K562 (cell line): ENCODE measurements around the gene GAB2. TPM values are rescaled to one million over a fixed set of nuclear protein-coding genes. Genes with fewer than 3 reads are reported as not detected.
A peak's percentile ranks its signal among the peaks of the same experiment; 100 is the strongest.

Source experiments
- ATAC-seq: fragments of 200-7000 bp; cut with Tn5 transposase; 3 replicates; pipeline ENCODE4 v1.9.1; 2020; ENCODE audit warnings: moderate library complexity
- BruUV-seq: library from RNA; stranded (reverse); fragments of 400-500 nt; replicated peaks from 2 replicates; lab custom pipeline; 2021; lab: Mats Ljungman, UMichigan
- CTCF ChIA-PET: fragments of 300-600 bp; formaldehyde crosslinking; extraction: SDS; loops from one replicate; lab custom pipeline; 2021; ENCODE audit warnings: low intra/inter-chr PET ratio; lab: Yijun Ruan, JAX
- POLR2A ChIA-PET: fragments of 300-600, 350-650 bp; sonication (Branson Sonifier 250); formaldehyde crosslinking; extraction: SDS; loops from one replicate; lab custom pipeline; 2021; ENCODE audit warnings: antibody characterized with exemption, inconsistent platforms; lab: Yijun Ruan, JAX
- DNase-seq, 4 experiments: peaks; one replicate each; pipeline versions ENCODE4 v3.0.0 to v3.0.0-alpha.2; 2011 to 2018; ENCODE audit warnings: low spot score in 3 of 4, mixed read lengths in 3 of 4; ENCODE audit errors: extremely low read depth in 1 of 4
- FAIRE-seq: peaks from 2 replicates; lab custom pipeline; 2011; peaks lifted over from hg19 to GRCh38; lab: Jason Lieb, UNC
- H2AFZ ChIP-seq: 2 replicates; pipeline ENCODE4 v1.6.0; 2011; ENCODE audit warnings: low read depth, low read length, control low read depth, inconsistent platforms
- H3K27ac ChIP-seq: fragments of 200-600 bp; 3 replicates; pipeline ENCODE4 v1.8.0; 2011; ENCODE audit warnings: low read depth, mild to moderate bottlenecking, control low read depth, inconsistent platforms, low read length, moderate library complexity, mixed read lengths; ENCODE audit errors: extremely low read depth
- H3K27me3 ChIP-seq, 2 experiments: fragments of 300-600 bp in 1 of 2; 2 replicates in 1 of 2; 3 replicates in 1 of 2; pipeline versions ENCODE4 v1.6.0 to v1.8.0; 2011; ENCODE audit warnings: inconsistent platforms in 2 of 2, low read length in 2 of 2, mild to moderate bottlenecking in 1 of 2, mixed read lengths in 1 of 2, moderate library complexity in 1 of 2; ENCODE audit not compliant: control insufficient read depth in 2 of 2, insufficient read depth in 2 of 2
- H3K36me3 ChIP-seq: fragments of 300-600 bp; 3 replicates; pipeline ENCODE4 v1.8.0; 2011; ENCODE audit warnings: mild to moderate bottlenecking, low read length, inconsistent platforms; ENCODE audit not compliant: control insufficient read depth, insufficient read depth
- H3K4me1 ChIP-seq, 2 experiments: fragments of 200-600 bp in 1 of 2; replicated peaks in 1 of 2; 2 replicates in 1 of 2; 3 replicates in 1 of 2; pipeline versions ENCODE4 v1.5.1 to v1.8.0; 2011; ENCODE audit warnings: inconsistent platforms in 2 of 2, low read length in 2 of 2, mild to moderate bottlenecking in 1 of 2, mixed read lengths in 1 of 2, moderate library complexity in 1 of 2; ENCODE audit not compliant: control insufficient read depth in 2 of 2, insufficient read depth in 2 of 2
- H3K4me2 ChIP-seq: 2 replicates; pipeline ENCODE4 v1.6.1; 2011; ENCODE audit warnings: low read length, control low read depth, inconsistent platforms, mixed read lengths; ENCODE audit not compliant: insufficient read depth
- H3K4me3 ChIP-seq: fragments of 200-600 bp; sonication (generic), shearing (Covaris generic); 2 replicates; pipeline ENCODE4 v1.5.1; 2016; ENCODE audit warnings: control low read depth, inconsistent platforms
- H3K79me2 ChIP-seq: fragments of 200-600 bp; 3 replicates; pipeline ENCODE4 v1.8.0; 2011; ENCODE audit warnings: low read length, inconsistent platforms; ENCODE audit not compliant: control insufficient read depth, insufficient read depth
- H3K9ac ChIP-seq, 2 experiments: 2 replicates each; pipeline versions ENCODE4 v1.6.0 to v1.6.1; 2011; ENCODE audit warnings: low read depth in 2 of 2, low read length in 2 of 2, control low read depth in 1 of 2, inconsistent platforms in 1 of 2, mild to moderate bottlenecking in 1 of 2, mixed read lengths in 1 of 2; ENCODE audit not compliant: insufficient read depth in 1 of 2
- H3K9me1 ChIP-seq: one replicate; pipeline ENCODE4 v1.6.0; 2011; ENCODE audit warnings: inconsistent platforms, mild to moderate bottlenecking, low read length, moderate library complexity; ENCODE audit not compliant: control insufficient read depth, insufficient read depth
- H3K9me3 ChIP-seq: replicated peaks from 2 replicates; pipeline ENCODE4 v1.5.1; 2011; ENCODE audit warnings: low read depth, low read length, inconsistent platforms; ENCODE audit not compliant: control insufficient read depth, insufficient read depth
- H4K20me1 ChIP-seq: replicated peaks from 2 replicates; pipeline ENCODE4 v1.6.1; 2011; ENCODE audit warnings: low read length, inconsistent platforms, mixed read lengths; ENCODE audit not compliant: control insufficient read depth, insufficient read depth
- ARNT ChIP-seq, 2 experiments: fragments of 450-650 bp; IDR thresholded peaks; 2 replicates each; pipeline ENCODE4 v1.6.1; 2016; ENCODE audit warnings: mild to moderate bottlenecking in 1 of 2
- DPF2 ChIP-seq: fragments of 450-650 bp; IDR thresholded peaks from 2 replicates; pipeline ENCODE4 v1.6.1; 2016
- GABPB2 ChIP-seq: fragments of 250-450 bp; sonication (Bioruptor Pico); conservative IDR thresholded peaks from 2 replicates; pipeline ENCODE4 v1.5.1; 2021; ENCODE audit warnings: mild to moderate bottlenecking
- GTF2E2 ChIP-seq: fragments of 200-800 bp; sonication (Bioruptor generic); IDR thresholded peaks from 2 replicates; pipeline ENCODE4 v1.6.1; 2016; ENCODE audit warnings: missing genetic modification characterization, missing compliant biosample characterization
- HLTF ChIP-seq: fragments of 450-650 bp; IDR thresholded peaks from 2 replicates; pipeline ENCODE4 v1.6.1; 2016
- HMG20A ChIP-seq: fragments of 450-650 bp; formaldehyde crosslinking; conservative IDR thresholded peaks from 2 replicates; pipeline ENCODE4 v1.4.0; 2020; ENCODE audit warnings: mild to moderate bottlenecking, mixed read lengths
- IRF2 ChIP-seq: sonication (generic); formaldehyde crosslinking; IDR thresholded peaks from 2 replicates; pipeline ENCODE4 v1.8.1; 2022; ENCODE audit warnings: mild to moderate bottlenecking, missing genetic modification reagents
- KAT8 ChIP-seq: fragments of 450-650 bp; IDR thresholded peaks from 2 replicates; pipeline ENCODE4 v1.6.1; 2016; ENCODE audit warnings: low read depth, mild to moderate bottlenecking
- LARP7 ChIP-seq: fragments of 450-650 bp; IDR thresholded peaks from 2 replicates; pipeline ENCODE4 v1.6.1; 2016
- PHTF2 ChIP-seq: fragments of 250-450 bp; sonication (Bioruptor Pico); IDR thresholded peaks from 2 replicates; pipeline ENCODE4 v1.5.0; 2021; ENCODE audit warnings: mild to moderate bottlenecking
- POLR2B ChIP-seq: fragments of 450-650 bp; IDR thresholded peaks from 2 replicates; pipeline ENCODE4 v1.6.1; 2018; ENCODE audit warnings: low read depth; ENCODE audit not compliant: partially characterized antibody
- RBM25 ChIP-seq: fragments of 200-400 bp; formaldehyde crosslinking; IDR thresholded peaks from 2 replicates; pipeline ENCODE4 v1.6.1; 2018; ENCODE audit warnings: low read length, low read depth, moderate library complexity; ENCODE audit not compliant: severe bottlenecking
- RHOXF2B ChIP-seq: fragments of 250-450 bp; sonication (Bioruptor Pico); conservative IDR thresholded peaks from 2 replicates; pipeline ENCODE4 v1.5.1; 2021
- SOX6 ChIP-seq: fragments of 450-650 bp; IDR thresholded peaks from 2 replicates; pipeline ENCODE4 v1.6.1; 2014; ENCODE audit warnings: mild to moderate bottlenecking
- TRIM24 ChIP-seq, 2 experiments: fragments of 450-650 bp; IDR thresholded peaks; 2 replicates each; pipeline ENCODE4 v1.6.1; 2016
- TRIM28 ChIP-seq: fragments of 450-650 bp; IDR thresholded peaks from 2 replicates; pipeline ENCODE4 v1.6.1; 2017
- ZBTB5 ChIP-seq: fragments of 450-650 bp; IDR thresholded peaks from 2 replicates; pipeline ENCODE4 v1.6.1; 2017; ENCODE audit warnings: antibody characterized with exemption
- ZNF384 ChIP-seq: IDR thresholded peaks from 2 replicates; pipeline ENCODE4 v1.6.1; 2012; ENCODE audit warnings: low read depth, low read length, improper control_type of control experiment
- ZNF398 ChIP-seq: fragments of 250-450 bp; sonication (Bioruptor Pico); IDR thresholded peaks from 2 replicates; pipeline ENCODE4 v1.8.0; 2021; ENCODE audit warnings: moderate library complexity, mild to moderate bottlenecking, inconsistent platforms
- ZNF561 ChIP-seq: fragments of 450-650 bp; formaldehyde crosslinking; conservative IDR thresholded peaks from 2 replicates; pipeline ENCODE4 v1.4.0; 2020; ENCODE audit warnings: mild to moderate bottlenecking, moderate library complexity
- ZNF586 ChIP-seq: fragments of 450-650 bp; formaldehyde crosslinking; conservative IDR thresholded peaks from 2 replicates; pipeline ENCODE4 v1.4.0; 2020; ENCODE audit warnings: mild to moderate bottlenecking, moderate library complexity
- in situ Hi-C: fragments of 300-500 bp; cut with MboI; formaldehyde crosslinking; loops from 4 replicates; pipeline ENCODE4 v1.15.0; 2018; ENCODE audit warnings: inconsistent platforms, mixed read lengths
- intact Hi-C: fragments of 100-400 bp; cut with micrococcal nuclease; formaldehyde crosslinking; loops from 2 replicates; pipeline ENCODE4 v1.14.2; 2022
- polyA plus RNA-seq, 8 experiments: library from polyadenylated mRNA; depleted of rRNA in 4 of 8; stranded (reverse) in 5 of 8; unstranded in 3 of 8; fragments of >200 nt; fragmentation: Nextera tagmentation in 2 of 8; fragmentation: Illumina TruSeq in 1 of 8; extraction: Ambion mirVana in 2 of 8; extraction: Trizol in 1 of 8; gene quantifications; 2 replicates each; pipeline versions ENCODE4 v1.2.1 to v1.2.3, GENCODE V29; 2011 to 2014; ENCODE audit warnings: inconsistent platforms in 1 of 8, missing spikeins in 1 of 8
- total RNA-seq, 7 experiments: library from RNA; depleted of rRNA in 6 of 7; stranded (reverse); fragments of >200 nt in 6 of 7; fragmentation: Illumina TruSeq in 2 of 7; extraction: Trizol in 2 of 7; gene quantifications; 2 replicates each; pipeline versions ENCODE4 v1.2.1 to v1.2.3, GENCODE V29; 2011 to 2021; ENCODE audit warnings: low replicate concordance in 1 of 7
- TF ChIP-seq, protein P1 (sequence below): fragments of 250-450 bp; sonication (Bioruptor Pico); IDR thresholded peaks from 2 replicates; pipeline ENCODE4 v1.5.1; 2021; ENCODE audit warnings: mild to moderate bottlenecking

The GAB2 gene
- total and polyA plus RNA-seq, 9 of the 15 experiments (the other 6 are each of a cell fraction or from before 2014, with no cell fraction given): 2.3 to 35.2 (median 16.1) TPM

DNA sequence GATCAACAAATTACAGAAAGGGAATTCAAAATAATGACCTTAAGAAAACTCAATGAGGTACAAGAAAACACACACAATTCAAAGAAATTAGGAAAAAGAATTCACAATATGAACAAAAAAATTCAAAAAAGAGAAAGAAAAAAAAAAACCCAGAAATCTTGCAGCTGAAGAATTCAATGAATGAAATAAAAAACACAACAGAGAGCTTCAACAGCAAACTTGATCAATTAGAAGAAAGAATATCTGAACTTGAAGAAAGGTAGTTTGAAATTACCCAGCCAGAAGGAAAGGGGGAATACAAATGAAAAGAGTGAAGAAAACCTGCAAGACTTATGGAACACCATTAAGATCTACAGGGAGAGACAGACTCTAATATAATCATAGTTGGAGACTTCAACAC lies 176.1 kb downstream of the GAB2 start:
- Histone ChIP-seq H3K27ac (no peak overlapping the region), H3K79me2 (no peaks in the 10 kb centered on the region), H3K4me3 (no peak overlapping the region), H3K9me3 (peaks cover 9% of the 10 kb centered on the region), H3K4me2 (no peak overlapping the region), H3K27me3 (no peaks in the 10 kb centered on the region), H2AFZ (no peak overlapping the region), H3K9ac (no peak overlapping the region), H3K4me1 (no peaks in the 10 kb centered on the region), H4K20me1 (no peaks in the 10 kb centered on the region), H3K36me3 (peaks cover 19% of the 10 kb centered on the region; the same call in 2 of the 3 replicates), H3K9me1 (no peaks in the 10 kb centered on the region)
- no TSS peak for BruUV-seq
- in situ Hi-C loops (no loop called here), intact Hi-C loops (no loop called here)
- CTCF ChIA-PET: no interaction called here
- POLR2A ChIA-PET: no interaction called here
- ATAC-seq (no peak), FAIRE-seq (no peak), DNase-seq (no peak)
- no peak for TF ChIP-seq RBM25
- no peak for TF ChIP-seq HMG20A (CRISPR knock-in tag)
- no peak for TF ChIP-seq RHOXF2B
- 0 out of 4 replicates have a peak, but pooled peaks of 1 of the 2 experiments have one; percentile 48 for TF ChIP-seq ARNT (IDR thresholded peaks at IDR 0.05)
- no peak for TF ChIP-seq DPF2
- TF ChIP-seq GTF2E2 (tag): no peak
- TF ChIP-seq ZNF561 (CRISPR knock-in tag): no peak
- TF ChIP-seq HLTF: peak; percentile 74; the same call in 1 of the 2 replicates
- 0 out of 2 replicates have a peak, but pooled peaks have one; percentile 41 for TF ChIP-seq LARP7
- no peak for TF ChIP-seq ZBTB5
- TF ChIP-seq IRF2 (CRISPR knock-in tag): no peak
- TF ChIP-seq SOX6: no peak
- TF ChIP-seq ZNF384: peak; percentile 62
- TF ChIP-seq ZNF398 (CRISPR knock-in tag): no peak
- TF ChIP-seq POLR2B: no peak
- peak; percentile 54 to 63; a peak in 3 of 4 replicates for TF ChIP-seq TRIM24 (IDR thresholded peaks at IDR 0.05)
- no peak for TF ChIP-seq KAT8
- no peak for TF ChIP-seq GABPB2
- TF ChIP-seq, protein P1, sequence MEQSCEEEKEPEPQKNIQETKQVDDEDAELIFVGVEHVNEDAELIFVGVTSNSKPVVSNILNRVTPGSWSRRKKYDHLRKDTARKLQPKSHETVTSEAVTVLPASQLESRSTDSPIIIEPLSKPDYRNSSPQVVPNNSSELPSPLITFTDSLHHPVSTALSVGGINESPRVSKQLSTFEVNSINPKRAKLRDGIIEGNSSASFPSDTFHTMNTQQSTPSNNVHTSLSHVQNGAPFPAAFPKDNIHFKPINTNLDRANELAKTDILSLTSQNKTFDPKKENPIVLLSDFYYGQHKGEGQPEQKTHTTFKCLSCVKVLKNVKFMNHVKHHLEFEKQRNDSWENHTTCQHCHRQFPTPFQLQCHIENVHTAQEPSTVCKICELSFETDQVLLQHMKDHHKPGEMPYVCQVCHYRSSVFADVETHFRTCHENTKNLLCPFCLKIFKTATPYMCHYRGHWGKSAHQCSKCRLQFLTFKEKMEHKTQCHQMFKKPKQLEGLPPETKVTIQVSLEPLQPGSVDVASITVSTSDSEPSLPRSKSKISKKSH (CRISPR knock-in tag): no peak
- no peak for TF ChIP-seq PHTF2 (CRISPR knock-in tag)
- TF ChIP-seq TRIM28: peak; percentile 91
- no peak for TF ChIP-seq ZNF586
